NCI-H2081 (cell line): ENCODE data around the gene CHAF1B.
"Not testable (repeated sequence)": the region's sequence is repeated elsewhere in the genome, so short reads cannot be mapped to it uniquely, and the experiment has no call there.

Experiments
- DNase-seq, 2 experiments: peaks; one replicate each; lab custom pipeline; 2025; lab: John Stamatoyannopoulos, UW

Gene CHAF1B

DNA sequence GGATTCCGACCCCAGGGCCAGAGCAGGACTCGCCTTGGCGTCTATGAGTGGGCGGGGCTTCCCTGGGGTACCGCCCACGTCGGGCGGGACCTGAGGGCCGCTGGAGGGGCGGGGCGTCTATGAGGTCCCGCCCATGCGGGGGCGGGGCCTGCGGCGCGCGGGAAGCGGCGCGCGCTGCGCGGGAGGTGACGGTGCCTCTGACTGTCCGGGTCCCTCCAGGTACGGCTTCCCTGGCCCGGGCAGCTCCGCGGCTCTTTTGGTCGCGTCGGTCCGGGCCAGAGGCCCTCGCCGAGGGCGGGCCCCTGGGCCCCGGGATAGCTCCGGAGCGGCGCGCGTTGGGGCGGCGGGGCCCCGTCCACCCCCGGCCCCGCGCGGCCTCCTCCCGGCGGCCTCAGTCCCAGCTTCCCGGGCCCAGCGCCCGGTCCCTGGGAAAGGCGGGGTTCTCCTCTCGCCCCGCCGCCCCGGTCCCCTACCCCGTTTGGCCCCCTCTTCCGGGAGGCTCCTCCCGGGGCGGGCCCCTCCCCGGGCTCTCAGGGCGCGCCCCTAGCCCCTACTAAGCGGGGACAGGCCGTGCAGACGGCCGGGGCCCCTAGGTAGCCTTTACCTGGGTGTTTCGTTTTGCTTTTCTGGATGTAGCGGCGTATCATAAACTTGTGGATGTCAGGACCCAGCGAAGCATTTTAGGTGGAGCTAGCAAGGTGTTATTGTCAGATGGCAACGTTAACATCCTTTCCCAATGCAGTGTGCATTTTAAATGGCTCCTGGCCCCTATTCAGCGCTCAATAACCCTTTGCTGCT is at the start of gene CHAF1B:
Gene CHAF1B (plus strand): TSS at position 160 of the 798 bp plus-strand sequence. CDS start 745 bp downstream, outside the sequence.
- DNase-seq, result peak; percentile 64 to 67

GRCh38 chr21:36337099-36337509 is 48.1 kb upstream of the CHAF1B start:
- DNase-seq, result no peak

- no peak for DNase-seq
Measured at GRCh38 chr21:36338975-36339374, 46.2 kb upstream of the CHAF1B start.

- not testable (repeated sequence) for DNase-seq
Measured at GRCh38 chr21:36342581-36342980, 42.6 kb upstream of the CHAF1B start.

- DNase-seq, result no peak
Measured at GRCh38 chr21:36344931-36345330, 40.3 kb upstream of the CHAF1B start.

DNA sequence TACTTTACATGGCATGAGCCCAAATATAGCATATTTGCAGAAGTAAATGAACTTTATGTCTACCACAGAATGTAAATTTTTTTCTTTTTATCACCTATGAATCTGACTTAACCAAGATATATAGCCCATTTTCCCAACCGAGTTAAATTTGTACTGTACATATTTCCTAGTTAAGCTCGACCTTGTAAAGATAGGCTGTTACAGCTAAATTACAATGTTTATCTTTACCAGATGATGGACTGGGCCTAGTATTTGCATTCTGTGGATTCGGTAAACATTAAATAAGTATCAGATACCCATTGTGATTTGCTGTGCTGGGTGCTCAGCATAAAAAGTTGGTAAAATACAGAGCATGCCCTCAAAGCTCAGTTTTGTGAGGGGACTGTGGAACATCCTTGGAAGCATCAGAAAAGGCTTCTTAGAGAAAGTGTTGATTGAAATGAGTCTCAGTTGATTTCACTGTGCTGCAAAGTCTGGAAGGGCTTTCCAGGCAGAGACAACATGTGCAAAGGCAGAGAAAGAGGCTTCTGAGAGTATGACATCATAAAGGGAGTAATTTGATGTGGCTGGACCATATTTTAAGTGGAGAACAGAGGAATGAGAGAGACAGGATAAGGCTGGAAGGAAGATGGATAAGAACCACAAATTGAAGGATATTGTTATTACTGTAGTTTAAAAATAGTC is 37.8 kb upstream of the CHAF1B start:
- DNase-seq, result no peak

GRCh38 chr21:36347962-36348328 is 37.2 kb upstream of the CHAF1B start:
- DNase-seq, result no peak

DNA sequence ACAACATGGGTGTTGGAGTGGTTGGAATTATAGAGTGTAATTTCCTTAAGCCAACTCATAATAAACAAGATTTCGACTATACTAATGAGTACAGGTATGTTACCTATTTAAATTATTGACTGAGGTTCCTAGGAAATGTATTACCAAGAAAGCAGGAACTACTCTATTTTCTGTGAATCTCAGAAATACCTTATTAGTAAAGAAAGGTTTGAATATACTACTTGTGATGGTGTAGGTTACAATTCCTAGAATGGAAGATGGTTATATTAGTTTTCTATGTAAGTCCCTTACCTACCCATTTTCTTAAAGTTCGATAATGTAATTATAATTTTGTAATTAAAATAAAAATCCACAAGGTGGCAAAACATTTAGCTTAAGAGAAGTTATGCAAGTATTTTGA is 35.9 kb upstream of the CHAF1B start:
- no peak for DNase-seq

DNA sequence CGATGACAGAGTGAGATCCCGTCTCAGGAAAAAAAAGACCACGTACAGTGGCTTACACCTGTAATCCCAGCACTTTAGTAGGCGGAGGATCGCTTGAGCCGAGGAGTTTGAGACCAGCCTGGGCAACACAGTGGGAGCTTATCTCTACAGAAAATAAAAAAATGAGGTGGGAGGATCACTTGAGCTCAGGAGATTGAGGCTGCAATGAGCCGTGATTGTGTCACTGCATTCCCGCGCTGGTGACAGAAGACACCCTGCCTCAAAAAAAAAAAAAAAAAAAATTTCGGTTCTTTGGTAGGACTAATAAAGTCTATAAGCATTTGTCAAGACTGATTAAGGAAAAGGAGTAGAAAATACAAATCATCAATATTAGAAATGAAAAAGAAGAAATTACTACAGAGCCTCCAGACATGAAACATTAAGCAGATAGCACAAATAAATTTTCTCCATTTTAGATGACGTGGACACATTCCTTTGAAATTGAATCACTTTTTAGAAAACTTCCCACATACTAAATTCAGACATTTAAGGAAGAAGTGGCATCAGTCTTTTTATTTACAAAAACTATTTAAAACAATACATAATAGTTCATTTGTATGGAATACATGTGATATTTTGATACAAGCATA is 34.8 kb upstream of the CHAF1B start:
- DNase-seq, result no peak

- DNase-seq, result no peak
Measured at GRCh38 chr21:36354918-36355680, 30.1 kb upstream of the CHAF1B start.

DNA sequence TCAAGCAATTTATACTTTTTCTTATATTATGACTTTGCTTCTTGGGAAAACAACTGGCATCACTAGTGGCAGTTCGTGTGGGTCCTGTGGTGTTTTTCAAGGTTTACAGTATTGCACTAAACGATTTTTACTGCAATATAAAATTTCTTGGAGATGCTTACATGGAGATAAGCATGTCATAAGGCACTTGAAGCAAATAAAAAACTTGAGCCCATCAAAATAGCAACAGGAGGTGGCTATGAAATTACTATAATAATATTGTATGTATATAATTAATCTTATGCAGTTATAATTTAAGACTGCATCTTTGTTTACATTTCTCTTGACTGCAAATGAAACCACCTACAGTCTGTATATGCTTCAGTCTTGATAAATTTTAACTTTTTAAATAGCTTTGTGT is 29.3 kb upstream of the CHAF1B start:
- no peak for DNase-seq

- no peak for DNase-seq
Measured at GRCh38 chr21:36359185-36359584, 26.0 kb upstream of the CHAF1B start.

GRCh38 chr21:36369064-36369685 is 16.0 kb upstream of the CHAF1B start:
- DNase-seq, result no peak

DNA sequence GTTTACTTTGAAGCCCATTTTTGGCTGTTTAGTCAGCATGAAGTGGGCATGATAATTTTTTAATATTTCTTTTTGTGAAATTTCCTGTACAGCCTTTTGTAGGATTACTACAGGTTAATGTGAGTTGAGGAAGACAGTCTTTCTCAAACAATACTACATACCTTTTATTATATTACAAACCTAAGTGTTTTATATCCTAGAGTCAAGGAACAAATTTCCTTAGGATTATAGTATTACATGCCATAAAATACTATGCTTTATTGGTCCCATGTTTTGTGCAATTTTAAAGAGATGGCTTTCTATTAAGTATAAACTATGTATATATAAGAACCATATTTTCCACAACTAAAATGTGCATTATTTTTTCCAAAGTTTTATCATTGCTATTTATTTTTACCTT is 9.2 kb upstream of the CHAF1B start:
- DNase-seq, result no peak

DNA sequence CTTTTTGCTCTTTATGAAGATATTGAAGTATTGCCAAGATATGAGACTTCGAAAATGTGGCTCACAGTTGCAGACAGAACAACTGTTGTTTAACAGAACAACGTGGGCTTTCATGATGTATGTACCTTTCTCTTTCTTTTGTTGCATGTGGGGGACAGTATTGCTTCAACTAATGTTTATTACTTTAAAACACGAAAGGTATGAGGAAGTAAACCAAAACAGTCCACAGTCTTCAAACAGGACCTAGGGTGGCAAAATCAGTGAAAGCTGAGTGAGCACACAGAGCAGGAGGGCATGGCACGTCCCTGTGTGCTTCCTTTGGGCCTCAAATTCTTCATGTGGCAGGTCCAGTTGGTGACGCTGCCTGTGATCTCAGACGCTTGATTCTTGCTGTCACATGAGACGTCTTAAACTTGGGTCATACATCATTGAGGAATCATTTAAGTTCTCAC is 7.8 kb upstream of the CHAF1B start:
- no peak for DNase-seq

DNA sequence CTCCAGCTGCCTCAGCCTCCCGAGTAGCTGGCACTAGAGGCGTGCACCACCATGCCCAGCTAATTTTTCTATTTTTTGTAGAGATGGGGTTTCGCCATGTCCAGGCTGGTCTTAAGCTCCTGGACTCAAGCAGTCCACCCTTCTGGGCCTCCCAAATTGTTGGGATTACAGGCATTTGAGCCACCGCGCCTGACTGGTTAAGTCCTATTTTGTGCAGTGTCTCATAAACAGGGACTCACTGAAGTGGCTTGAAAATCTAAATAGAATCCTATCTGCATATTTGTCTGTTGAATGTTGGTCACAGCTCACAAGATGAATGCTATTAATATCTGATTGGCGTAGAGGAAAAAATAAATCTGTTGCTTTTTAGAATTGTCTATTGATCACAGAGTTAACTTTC is 5.9 kb upstream of the CHAF1B start:
- DNase-seq, result no peak

- no peak for DNase-seq
Measured at GRCh38 chr21:36381841-36382589, 3.2 kb upstream of the CHAF1B start.

DNA sequence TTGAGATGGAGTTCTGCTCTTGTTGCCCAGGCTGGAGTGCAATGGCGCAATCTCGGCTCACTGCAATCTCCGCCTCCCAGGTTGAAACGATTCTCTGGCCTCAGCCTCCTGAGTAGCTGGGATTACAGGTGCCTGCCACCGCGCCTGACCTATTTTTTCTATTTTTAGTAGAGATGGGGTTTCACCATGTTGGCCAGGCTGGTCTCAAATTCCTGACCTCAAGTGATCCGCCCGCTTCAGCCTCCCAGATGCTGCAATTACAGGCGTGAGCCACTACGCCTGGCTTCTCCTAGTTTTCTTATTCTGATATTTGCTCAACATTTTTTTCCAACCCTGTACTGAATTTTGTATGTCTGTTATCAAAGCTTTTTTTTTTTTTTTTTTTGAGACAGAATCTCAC is 2.5 kb upstream of the CHAF1B start:
- DNase-seq, result not testable (repeated sequence)

DNA sequence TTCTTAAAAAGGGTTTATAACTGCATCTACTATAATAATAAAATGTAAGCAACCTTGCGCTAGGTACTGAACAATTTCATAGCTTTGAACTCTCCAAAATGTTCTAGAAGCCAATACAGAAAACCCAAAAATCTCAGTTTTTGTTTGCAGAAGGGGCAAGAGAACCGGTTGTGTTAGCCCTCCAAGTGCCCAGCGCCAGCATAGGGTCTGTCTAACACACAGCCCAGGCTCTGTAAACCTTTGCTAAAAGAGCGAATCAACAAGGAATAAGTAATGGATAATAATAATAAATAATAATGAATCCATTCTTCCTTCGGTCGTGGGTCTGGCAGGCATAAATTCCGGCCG is 333 bp upstream of the CHAF1B start:
- no peak for DNase-seq

DNA sequence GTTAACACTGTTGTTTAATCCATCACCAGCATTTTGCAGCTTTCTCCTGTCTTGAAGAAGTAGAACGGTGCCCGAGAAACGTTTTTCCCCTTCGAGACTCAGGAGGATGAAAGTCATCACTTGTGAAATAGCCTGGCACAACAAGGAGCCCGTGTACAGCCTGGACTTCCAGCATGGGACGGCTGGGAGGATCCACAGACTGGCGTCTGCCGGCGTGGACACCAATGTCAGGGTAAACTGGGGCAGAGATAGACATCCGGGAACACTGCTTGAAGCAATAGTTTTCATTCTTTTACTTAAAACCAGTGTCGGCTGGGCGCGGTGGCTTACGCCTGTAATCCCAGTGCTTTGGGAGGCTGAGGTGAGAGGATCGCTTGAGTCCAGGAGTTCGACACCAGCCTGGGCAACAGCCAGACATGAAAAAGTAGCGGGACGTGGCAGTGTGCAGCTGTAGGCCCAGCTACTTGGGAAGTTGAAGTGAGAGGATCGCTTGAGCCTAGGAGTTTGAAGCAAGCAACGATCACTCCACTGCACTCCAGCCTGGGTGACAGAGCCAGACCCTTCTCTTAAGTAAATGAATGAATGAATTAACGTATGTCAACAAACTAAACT is 945 bp downstream of the CHAF1B start:
- DNase-seq, result no peak

- no peak for DNase-seq
Measured at GRCh38 chr21:36388096-36388495, 2.9 kb downstream of the CHAF1B start.
